ENCODE measurements around the gene ALS2. TPM values are rescaled to one million over a fixed set of nuclear protein-coding genes. Genes with fewer than 3 reads are reported as not detected.

ALS2 gene
- total RNA-seq, 4 donors from 2014 or later = 17.1 to 40.6 (median 19.5) TPM

- peaks cover 29 to 31% of the 10 kb centered on the region in 2 donors for H3K4me1 ChIP-seq
- H3K27ac ChIP-seq = peak overlapping the region; percentile 88 to 92 (median 90)
- DNase-seq (no peak), ATAC-seq (peak; percentile 1 to 6)
- peak overlapping the region; percentile 69 to 97 (median 88) for H3K4me3 ChIP-seq
- H3K9me3 ChIP-seq = no peaks in the 10 kb centered on the region
- H3K36me3 ChIP-seq = no peaks in the 10 kb centered on the region
- TF ChIP-seq CTCF (IDR thresholded peaks at IDR 0.05 in 4 of 5, conservative IDR thresholded peaks at IDR 0.05 in 1 of 5) = no peak
- no peak for TF ChIP-seq POLR2A (IDR thresholded peaks at IDR 0.05)
- no peaks in the 10 kb centered on the region for H3K27me3 ChIP-seq
- in situ Hi-C loops (cut with MboI; ENCODE audit: low sequenced_read_pairs in 4 of 4) = loop anchor here in 1 of 4 donors (5.0 to 25.0 kb wide), 2 partner anchors 256 to 606 kb away; partner anchors contain the start of gene BMPR2
- intact Hi-C loops (cut with DNase I; ENCODE audit: low total_unique reads) = loop anchor here (5.0 to 10.0 kb wide), 2 partner anchors 139 to 253 kb away; partner anchors contain the start of genes FZD7 and TMEM237
Observed at GRCh38 chr2:201781557-201782051, 871 bp upstream of the ALS2 start.

GRCh38 chr2:201779901-201780673, 646 bp downstream of the ALS2 start:
- H3K4me1 ChIP-seq = peaks cover 31 to 32% of the 10 kb centered on the region in 2 donors
- no peak for TF ChIP-seq POLR2A (IDR thresholded peaks at IDR 0.05)
- TF ChIP-seq CTCF (IDR thresholded peaks at IDR 0.05 in 4 of 5, conservative IDR thresholded peaks at IDR 0.05 in 1 of 5) = no peak
- peak overlapping the region; percentile 88 to 92 (median 90) for H3K27ac ChIP-seq
- in situ Hi-C loops (cut with MboI; ENCODE audit: low sequenced_read_pairs in 4 of 4) = loop anchor here in 1 of 4 donors (5.0 to 25.0 kb wide), 3 partner anchors 257 to 607 kb away; partner anchors contain the start of genes BMPR2, STRADB and TRAK2
- H3K9me3 ChIP-seq = no peaks in the 10 kb centered on the region
- H3K27me3 ChIP-seq = no peaks in the 10 kb centered on the region
- intact Hi-C loops (cut with DNase I; ENCODE audit: low total_unique reads) = loop anchor here (5.0 to 10.0 kb wide), 2 partner anchors 138 to 255 kb away; partner anchors contain the start of genes FZD7 and TMEM237
- H3K36me3 ChIP-seq = no peaks in the 10 kb centered on the region
- ATAC-seq (peak; percentile 5 to 16), DNase-seq (peak in 1 of 2 donors; percentile 18)
- H3K4me3 ChIP-seq = peak overlapping the region; percentile 69 to 97 (median 88)

GRCh38 chr2:201777869-201778268, 2.9 kb downstream of the ALS2 start:
- H3K36me3 ChIP-seq = no peaks in the 10 kb centered on the region
- in situ Hi-C loops (cut with MboI; ENCODE audit: low sequenced_read_pairs in 4 of 4) = loop anchor here in 1 of 4 donors (10.0 to 25.0 kb wide), 2 partner anchors 323 to 609 kb away; partner anchors contain the start of genes BMPR2, STRADB and TRAK2
- no peak for TF ChIP-seq CTCF (IDR thresholded peaks at IDR 0.05 in 4 of 5, conservative IDR thresholded peaks at IDR 0.05 in 1 of 5)
- no peak for TF ChIP-seq POLR2A (IDR thresholded peaks at IDR 0.05)
- DNase-seq (no peak), ATAC-seq (no peak)
- intact Hi-C loops (cut with DNase I; ENCODE audit: low total_unique reads) = no loop called here
- H3K27me3 ChIP-seq = no peaks in the 10 kb centered on the region
- no peak overlapping the region for H3K27ac ChIP-seq
- H3K4me1 ChIP-seq = peaks cover 31 to 32% of the 10 kb centered on the region in 2 donors
- H3K4me3 ChIP-seq = no peak overlapping the region
- H3K9me3 ChIP-seq = no peaks in the 10 kb centered on the region

- no peak for TF ChIP-seq POLR2A (IDR thresholded peaks at IDR 0.05)
- no peak for TF ChIP-seq CTCF (IDR thresholded peaks at IDR 0.05 in 4 of 5, conservative IDR thresholded peaks at IDR 0.05 in 1 of 5)
- in situ Hi-C loops (cut with MboI; ENCODE audit: low sequenced_read_pairs in 4 of 4) = loop anchor here in 1 of 4 donors (10.0 to 25.0 kb wide), 2 partner anchors 322 to 610 kb away; partner anchors contain the start of genes BMPR2, STRADB and TRAK2
- peaks cover 30 to 31% of the 10 kb centered on the region in 2 donors for H3K4me1 ChIP-seq
Observed at GRCh38 chr2:201777043-201777442, 3.7 kb downstream of the ALS2 start.

More at GRCh38 chr2:201777043-201777442, 3.7 kb downstream of the ALS2 start:
- Histone ChIP-seq H3K4me3 (no peak overlapping the region), H3K36me3 (no peaks in the 10 kb centered on the region), H3K9me3 (no peaks in the 10 kb centered on the region), H3K27ac (no peak overlapping the region), H3K27me3 (no peaks in the 10 kb centered on the region)
- intact Hi-C loops (cut with DNase I; ENCODE audit: low total_unique reads) = no loop called here
- ATAC-seq (no peak), DNase-seq (no peak)

Data from gastrocnemius medialis (tissue), 4 donors.